PC-9 (cell line): ENCODE data around the gene MRPL53. TPM values are rescaled to one million over a fixed set of nuclear protein-coding genes. Genes with fewer than 3 reads are reported as not detected.

ENCODE experiments used
- BruUV-seq: library from RNA; stranded (reverse); fragments of 400-500 nt; replicated peaks from 2 replicates; lab custom pipeline; 2021; lab: Mats Ljungman, UMichigan
- CTCF ChIA-PET: fragments of 300-600 bp; sonication (Branson Sonifier 250); formaldehyde crosslinking; loops from one replicate; lab custom pipeline; 2022; ENCODE audit warnings: antibody characterized with exemption; lab: Charles Lee
- POLR2A ChIA-PET: fragments of 300-600 bp; sonication (Branson Sonifier 250); formaldehyde crosslinking; loops from one replicate; lab custom pipeline; 2022; ENCODE audit warnings: antibody characterized with exemption; ENCODE audit not compliant: unreplicated experiment; lab: Charles Lee
- DNase-seq, 2 experiments: peaks; one replicate each; pipeline versions ENCODE4 v3.0.0 to v3.0.0-alpha.2; 2015 to 2022; ENCODE audit warnings: mixed read lengths in 1 of 2
- H2AFZ ChIP-seq: fragments of 200-600 bp; sonication (generic); 2 replicates; pipeline ENCODE4 v1.8.1; 2017; ENCODE audit warnings: antibody characterized with exemption
- H3F3A ChIP-seq: fragments of 200-600 bp; sonication (generic); 2 replicates; pipeline ENCODE4 v1.8.1; 2017; ENCODE audit warnings: antibody characterized with exemption, mild to moderate bottlenecking, low read depth; ENCODE audit not compliant: insufficient read depth
- H3K27ac ChIP-seq: fragments of 200-600 bp; sonication (generic); 2 replicates; pipeline ENCODE4 v1.6.1; 2016; ENCODE audit warnings: mixed run types
- H3K27me3 ChIP-seq: fragments of 200-600 bp; sonication (generic); 2 replicates; pipeline ENCODE4 v1.6.1; 2016; ENCODE audit warnings: low read depth, mixed run types; ENCODE audit not compliant: insufficient read depth
- H3K36me3 ChIP-seq: fragments of 200-600 bp; sonication (generic); 2 replicates; pipeline ENCODE4 v1.6.1; 2016; ENCODE audit warnings: low read depth, mixed run types
- H3K4me1 ChIP-seq: fragments of 200-600 bp; sonication (generic); replicated peaks from 2 replicates; pipeline ENCODE4 v1.6.1; 2016; ENCODE audit warnings: mixed run types; ENCODE audit not compliant: insufficient read depth
- H3K4me2 ChIP-seq: fragments of 200-600 bp; sonication (generic); 2 replicates; pipeline ENCODE4 v1.6.1; 2017; ENCODE audit warnings: mixed run types
- H3K4me3 ChIP-seq: fragments of 200-600 bp; sonication (generic); 2 replicates; pipeline ENCODE4 v1.6.1; 2016; ENCODE audit warnings: mixed run types
- H3K79me2 ChIP-seq: fragments of 200-600 bp; sonication (generic); 2 replicates; pipeline ENCODE4 v1.6.1; 2017; ENCODE audit warnings: low read depth, mixed run types
- H3K9me2 ChIP-seq: fragments of 200-600 bp; sonication (generic); 2 replicates; pipeline ENCODE4 v1.8.1; 2017; ENCODE audit warnings: mild to moderate bottlenecking; ENCODE audit not compliant: insufficient read depth
- H3K9me3 ChIP-seq: fragments of 200-600 bp; sonication (generic); 2 replicates; pipeline ENCODE4 v1.8.1; 2016; ENCODE audit warnings: low read depth; ENCODE audit not compliant: insufficient read depth
- H4K20me1 ChIP-seq: fragments of 200-600 bp; sonication (generic); 2 replicates; pipeline ENCODE4 v1.8.1; 2017; ENCODE audit not compliant: insufficient read depth
- CTCF ChIP-seq: fragments of 200-600 bp; sonication (generic); conservative IDR thresholded peaks from 2 replicates; pipeline ENCODE4 v1.6.1; 2017; ENCODE audit warnings: mixed run types, antibody characterized with exemption, mild to moderate bottlenecking, moderate library complexity
- EZH2 ChIP-seq: fragments of 200-600 bp; sonication (generic); IDR thresholded peaks from 2 replicates; pipeline ENCODE4 v1.8.0; 2017; ENCODE audit warnings: antibody characterized with exemption, low read depth
- intact Hi-C: fragments of 100-400 bp; cut with micrococcal nuclease; formaldehyde crosslinking; loops from one replicate; pipeline ENCODE4 v1.10.0; 2022; ENCODE audit not compliant: unreplicated experiment
- total RNA-seq: library from RNA; stranded (reverse); gene quantifications from 2 replicates; pipeline ENCODE4 v1.2.3, GENCODE V29; 2021

MRPL53 gene
- total RNA-seq, 1 experiment from 2014 or later: 51.1 TPM

DNA sequence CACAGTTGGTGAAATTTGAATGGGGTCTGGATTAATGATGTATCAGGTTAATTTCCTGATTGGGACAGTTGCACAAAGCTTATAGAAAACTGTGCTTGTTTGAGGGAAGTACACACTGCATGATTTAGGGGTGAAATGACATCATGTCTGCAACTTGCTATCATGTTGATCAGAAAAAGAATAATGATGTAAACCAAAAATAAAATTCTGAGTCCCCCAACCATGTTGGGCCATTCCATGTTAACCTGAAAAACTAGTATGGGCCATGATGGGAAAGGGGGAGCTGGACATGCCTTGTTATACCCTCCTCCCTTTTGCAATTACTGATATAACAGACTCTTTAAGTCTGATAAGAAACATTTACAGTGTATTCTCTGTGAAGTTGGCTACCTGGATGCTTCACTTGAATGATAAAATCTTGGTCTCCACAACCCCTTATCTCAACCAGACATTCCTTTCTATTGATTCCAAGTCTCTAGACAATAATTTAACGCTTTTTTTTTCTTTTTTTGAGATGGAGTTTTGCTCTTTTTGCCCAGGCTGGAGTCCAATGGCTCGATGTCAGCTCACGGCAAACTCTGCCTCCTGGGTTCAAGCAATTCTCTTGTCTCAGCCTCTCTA, 21.8 kb downstream of the MRPL53 start:
- H3K4me3 ChIP-seq: no peak overlapping the region
- no TSS peak for BruUV-seq
- H3K79me2 ChIP-seq: peaks cover 6% of the 10 kb centered on the region
- H3K4me2 ChIP-seq: no peak overlapping the region
- no peaks in the 10 kb centered on the region for H3K9me3 ChIP-seq
- H2AFZ ChIP-seq: no peak overlapping the region
- ChIA-PET POLR2A (no interaction called here), CTCF (no interaction called here)
- peaks cover 6% of the 10 kb centered on the region for H3K4me1 ChIP-seq
- 0 out of 2 replicates have a peak, but pooled peaks cover 7% of the 10 kb centered on the region for H3F3A ChIP-seq
- H3K36me3 ChIP-seq: no peaks in the 10 kb centered on the region
- DNase-seq: no peak
- H3K9me2 ChIP-seq: no peaks in the 10 kb centered on the region
- H4K20me1 ChIP-seq: no peaks in the 10 kb centered on the region
- no peaks in the 10 kb centered on the region for H3K27me3 ChIP-seq
- intact Hi-C loops: loop anchor here (10.0 kb wide), 1 partner anchor 186 kb away; no protein-coding TSS in a partner anchor
- H3K27ac ChIP-seq: no peak overlapping the region
- TF ChIP-seq EZH2: no peak
- no peak for TF ChIP-seq CTCF

DNA sequence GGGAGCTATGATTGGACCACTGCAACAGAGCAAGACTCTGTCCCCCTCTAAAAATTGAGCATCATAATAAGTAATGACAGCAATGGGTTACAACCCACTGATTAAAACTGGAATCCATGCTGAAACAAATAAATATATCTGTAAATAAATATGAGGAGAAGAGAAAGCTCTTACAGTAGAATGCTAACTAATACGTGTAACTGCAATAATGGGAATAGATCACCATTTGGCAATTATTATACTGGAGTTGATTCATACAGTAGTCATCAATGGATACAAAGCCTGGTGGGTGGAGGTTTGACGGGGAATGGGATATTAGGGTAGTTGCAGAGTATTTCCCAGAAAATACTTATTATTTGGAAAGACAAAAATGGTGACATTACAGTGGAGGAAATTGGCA, 23.7 kb downstream of the MRPL53 start:
- H3K79me2 ChIP-seq: no peaks in the 10 kb centered on the region
- DNase-seq: no peak
- H4K20me1 ChIP-seq: no peaks in the 10 kb centered on the region
- intact Hi-C loops: no loop called here
- ChIA-PET POLR2A (no interaction called here), CTCF (interaction anchor here (0.5 kb wide), 1 partner anchor 177 kb away, joined by 6 read pairs; no protein-coding TSS in a partner anchor)
- H3K9me3 ChIP-seq: no peaks in the 10 kb centered on the region
- no peaks in the 10 kb centered on the region for H3K27me3 ChIP-seq
- H3F3A ChIP-seq: 0 out of 2 replicates have a peak, but pooled peaks cover 7% of the 10 kb centered on the region
- no peak for TF ChIP-seq CTCF
- TF ChIP-seq EZH2: no peak
- no peak overlapping the region for H3K4me3 ChIP-seq
- no peaks in the 10 kb centered on the region for H3K36me3 ChIP-seq
- no peaks in the 10 kb centered on the region for H3K9me2 ChIP-seq
- peaks cover 7% of the 10 kb centered on the region for H3K4me1 ChIP-seq
- no peak overlapping the region for H2AFZ ChIP-seq
- no TSS peak for BruUV-seq
- no peak overlapping the region for H3K4me2 ChIP-seq
- no peak overlapping the region for H3K27ac ChIP-seq

DNA sequence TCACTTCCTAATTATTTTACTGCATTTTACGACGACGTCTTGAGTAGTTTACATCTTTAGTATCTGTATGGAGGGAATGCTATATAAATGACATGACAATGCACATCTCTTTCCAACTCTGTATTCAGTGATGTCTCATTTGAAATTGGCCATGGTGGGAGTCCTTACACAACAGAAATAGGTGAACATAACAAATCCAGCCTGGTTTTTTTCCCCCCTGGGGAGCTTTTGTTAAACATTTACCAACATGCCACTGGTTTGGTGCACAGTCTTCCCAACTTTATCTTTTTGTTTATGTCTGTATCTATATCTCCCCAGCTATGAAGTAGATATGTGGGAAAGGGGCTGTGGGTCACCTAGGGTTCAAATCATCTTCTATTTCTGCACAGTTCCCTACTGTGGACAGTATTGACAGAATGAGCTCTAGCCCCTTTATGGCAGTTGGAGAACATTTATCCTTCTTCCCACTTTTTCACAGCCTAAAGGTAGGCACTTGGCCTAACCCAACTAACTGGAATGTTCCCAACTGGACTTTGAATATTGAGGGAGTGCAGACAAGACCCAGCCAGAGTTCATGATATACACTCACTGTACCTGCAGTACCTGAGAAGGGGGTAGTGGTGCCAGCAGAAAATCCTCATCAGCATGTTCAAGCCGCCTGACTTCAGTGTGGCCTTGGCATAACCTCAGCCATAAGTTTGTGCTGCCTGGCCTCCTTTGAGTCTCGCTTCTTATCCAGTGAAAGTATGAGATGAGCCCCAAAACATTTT, 25.1 kb downstream of the MRPL53 start:
- TF ChIP-seq CTCF: no peak
- no peak for TF ChIP-seq EZH2
- Histone ChIP-seq H3K9me3 (no peaks in the 10 kb centered on the region), H3K4me3 (no peak overlapping the region), H3K4me2 (no peak overlapping the region), H3F3A (peaks cover 9% of the 10 kb centered on the region; the same call in 1 of the 2 replicates), H4K20me1 (no peaks in the 10 kb centered on the region), H3K27ac (no peak overlapping the region), H3K9me2 (no peaks in the 10 kb centered on the region), H3K27me3 (no peaks in the 10 kb centered on the region), H2AFZ (no peak overlapping the region), H3K36me3 (no peaks in the 10 kb centered on the region), H3K79me2 (no peaks in the 10 kb centered on the region), H3K4me1 (peaks cover 8% of the 10 kb centered on the region)
- CTCF ChIA-PET: no interaction called here
- DNase-seq: peak in 1 of 2 experiments; percentile 32
- BruUV-seq: no TSS peak
- POLR2A ChIA-PET: no interaction called here
- intact Hi-C loops: no loop called here
